GM12865 (cell line): Measurements from ENCODE around the gene SUN1.

Experiments used
- DNase-seq: peaks from one replicate; pipeline ENCODE4 v3.0.0; 2010; ENCODE audit warnings: low read depth
- H3K4me3 ChIP-seq: 2 replicates; pipeline ENCODE4 v1.5.1; 2011; ENCODE audit warnings: mild to moderate bottlenecking, low read depth, low read length, control low read depth
- TF ChIP-seq, protein P1 (sequence below): IDR thresholded peaks from 2 replicates; pipeline ENCODE4 v1.5.1; 2011; ENCODE audit warnings: low read length, control low read depth, low read depth, inconsistent platforms; ENCODE audit not compliant: insufficient read depth; ENCODE audit errors: missing control alignments

The SUN1 gene

DNA sequence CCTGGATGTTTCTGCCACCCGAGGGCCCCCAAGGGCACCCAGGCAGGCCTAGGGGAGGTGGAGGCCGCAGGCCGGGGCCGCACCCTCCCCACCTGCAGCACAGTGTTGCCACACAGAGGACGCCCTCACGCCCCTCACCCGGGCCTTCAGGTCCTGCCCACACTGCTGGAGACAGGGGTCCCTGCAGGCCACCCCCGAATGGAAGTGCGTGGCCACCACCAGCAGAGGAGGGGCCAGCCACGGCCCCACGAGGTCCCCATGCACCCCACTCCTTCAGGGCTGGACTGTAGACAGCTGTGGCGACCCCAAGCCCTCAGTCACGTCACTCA is 86.8 kb downstream of the SUN1 start:
- DNase-seq = no peak
- no peak overlapping the region for H3K4me3 ChIP-seq
- TF ChIP-seq, protein P1, sequence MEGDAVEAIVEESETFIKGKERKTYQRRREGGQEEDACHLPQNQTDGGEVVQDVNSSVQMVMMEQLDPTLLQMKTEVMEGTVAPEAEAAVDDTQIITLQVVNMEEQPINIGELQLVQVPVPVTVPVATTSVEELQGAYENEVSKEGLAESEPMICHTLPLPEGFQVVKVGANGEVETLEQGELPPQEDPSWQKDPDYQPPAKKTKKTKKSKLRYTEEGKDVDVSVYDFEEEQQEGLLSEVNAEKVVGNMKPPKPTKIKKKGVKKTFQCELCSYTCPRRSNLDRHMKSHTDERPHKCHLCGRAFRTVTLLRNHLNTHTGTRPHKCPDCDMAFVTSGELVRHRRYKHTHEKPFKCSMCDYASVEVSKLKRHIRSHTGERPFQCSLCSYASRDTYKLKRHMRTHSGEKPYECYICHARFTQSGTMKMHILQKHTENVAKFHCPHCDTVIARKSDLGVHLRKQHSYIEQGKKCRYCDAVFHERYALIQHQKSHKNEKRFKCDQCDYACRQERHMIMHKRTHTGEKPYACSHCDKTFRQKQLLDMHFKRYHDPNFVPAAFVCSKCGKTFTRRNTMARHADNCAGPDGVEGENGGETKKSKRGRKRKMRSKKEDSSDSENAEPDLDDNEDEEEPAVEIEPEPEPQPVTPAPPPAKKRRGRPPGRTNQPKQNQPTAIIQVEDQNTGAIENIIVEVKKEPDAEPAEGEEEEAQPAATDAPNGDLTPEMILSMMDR = no peak

DNA sequence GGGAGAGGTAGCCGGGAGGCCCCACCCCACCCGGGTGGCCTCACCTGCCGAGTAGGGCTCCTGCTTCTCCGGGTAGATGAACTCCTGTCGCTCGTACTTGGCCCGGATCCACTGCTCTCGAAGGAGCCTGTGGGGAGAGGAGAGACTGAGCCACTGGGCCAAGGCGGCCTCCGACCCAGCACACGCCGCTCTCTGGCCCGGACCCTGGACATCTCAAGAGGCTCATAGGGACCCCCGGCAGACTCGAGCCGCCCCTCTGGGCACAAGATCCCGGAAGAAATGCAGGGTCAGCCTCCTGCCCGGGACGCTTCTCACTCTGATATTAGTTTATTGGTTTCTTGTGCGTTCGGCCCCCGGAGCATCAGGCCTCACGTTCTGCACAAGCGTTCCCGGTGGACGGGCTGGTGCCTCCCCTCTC is 87.7 kb downstream of the SUN1 start:
- no peak overlapping the region for H3K4me3 ChIP-seq
- TF ChIP-seq, protein P1 = no peak
- no peak for DNase-seq

- TF ChIP-seq, protein P1 = no peak
- H3K4me3 ChIP-seq = no peak overlapping the region
- no peak for DNase-seq
These were observed 88.2 kb downstream of the SUN1 start for GRCh38 chr7:920351-921070.

DNA sequence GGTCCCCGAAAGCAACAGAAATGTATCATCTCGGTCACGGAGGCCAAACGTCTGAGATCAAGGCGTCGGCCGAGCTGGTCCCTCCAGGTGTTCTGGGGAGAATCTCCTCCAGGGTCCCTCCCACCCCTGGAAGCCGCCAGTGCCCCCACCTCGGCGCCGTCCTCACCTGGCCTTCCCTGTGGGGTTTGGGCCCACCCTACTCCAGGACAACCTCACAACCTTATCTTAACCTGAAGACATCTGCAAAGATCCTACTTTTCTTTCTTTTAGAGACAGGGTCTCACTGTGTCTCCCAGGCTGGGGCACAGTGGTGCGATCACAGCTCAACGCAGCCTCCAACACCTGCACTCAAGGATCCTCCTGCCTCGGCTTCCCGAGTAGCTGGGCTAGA is 88.8 kb downstream of the SUN1 start:
- TF ChIP-seq, protein P1 = no peak
- no peak overlapping the region for H3K4me3 ChIP-seq
- no peak for DNase-seq

- no peak for DNase-seq
- TF ChIP-seq, protein P1 = no peak
These were observed 89.5 kb downstream of the SUN1 start for GRCh38 chr7:921581-922333.

GRCh38 chr7:922334-923107 is 90.2 kb downstream of the SUN1 start:
- H3K4me3 ChIP-seq = peak overlapping the region; percentile 94
- TF ChIP-seq, protein P1 = no peak
- DNase-seq = no peak

More at GRCh38 chr7:921581-922333, 89.5 kb downstream of the SUN1 start:
- H3K4me3 ChIP-seq = peak overlapping the region; percentile 94
